ENCODE measurements around the gene PRKCA. TPM values are rescaled to one million over a fixed set of nuclear protein-coding genes. Genes with fewer than 3 reads are reported as not detected.

The PRKCA gene
- total and polyA plus RNA-seq, 2 of the 13 experiments (the other 11 are each of a cell fraction or from before 2014, with no cell fraction given): 18.5 to 21.5 TPM

DNA sequence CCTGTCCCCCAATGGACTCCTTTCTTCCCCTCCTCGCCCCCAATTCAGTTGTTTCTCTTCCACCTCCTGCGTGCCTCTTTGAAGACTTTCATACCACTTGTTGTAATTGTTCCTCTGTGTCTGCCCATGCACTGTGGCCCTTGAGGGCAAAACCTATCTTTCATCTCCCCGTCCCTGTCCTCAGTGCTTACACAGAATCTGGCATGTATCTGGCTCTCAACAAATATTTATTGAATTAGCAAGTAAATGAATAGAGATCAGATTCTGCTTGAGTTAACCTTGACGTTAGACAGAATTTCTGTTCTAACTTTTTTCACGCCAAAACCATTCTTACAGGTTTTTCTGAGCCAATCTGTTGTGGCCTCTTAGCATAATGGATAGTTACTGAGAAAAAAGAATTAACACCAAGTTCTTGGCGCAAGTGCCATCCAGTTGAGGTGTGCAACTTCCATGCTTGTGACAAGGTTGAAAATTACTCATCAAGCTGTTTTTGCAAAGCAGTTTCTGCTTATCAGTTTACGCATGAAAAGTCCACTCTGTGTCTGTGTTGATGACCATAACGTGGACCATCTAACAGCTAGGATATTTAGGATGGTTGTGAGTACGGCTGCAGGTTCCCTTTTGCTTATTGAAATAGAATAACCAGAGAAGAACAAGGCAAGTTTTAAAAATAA is 215.1 kb downstream of the PRKCA start (continued):
- TF ChIP-seq ZFP91 (CRISPR knock-in tag; IDR thresholded peaks at IDR 0.05; ENCODE audit: borderline replicate concordance) (no peak), SUZ12 (IDR thresholded peaks at IDR 0.05; ENCODE audit: low read depth, low read length) (no peak), PAF1 (CRISPR knock-in tag; IDR thresholded peaks at IDR 0.05) (no peak)

GRCh38 chr17:66518108-66518507 is 215.7 kb downstream of the PRKCA start:
- intact Hi-C loops (cut with micrococcal nuclease; ENCODE audit: unreplicated experiment) (no loop called here), in situ Hi-C loops (cut with HindIII; ENCODE audit: extremely low pct_ligation_motif_present, low pct_unique_long_range_greater_than_20kb) (no loop called here)
- H3K36me3 ChIP-seq (replicated peaks in 1 of 2; ENCODE audit: control insufficient read depth in 1 of 2, insufficient read depth in 2 of 2, low read length in 2 of 2): peaks cover 0 to 2% of the 10 kb centered on the region in 2 experiments; a peak in 4 of 5 replicates
- 97% methylated on average over 4 of the region's 4 CpGs for WGBS (ENCODE audit: low lambda C conversion rate)
- no peaks in the 10 kb centered on the region for H3K79me2 ChIP-seq (ENCODE audit: insufficient read depth, low read length)
- no TSS peak for BruUV-seq (replicated peaks)
- DNase-seq (ENCODE audit: low spot score) (no peak), FAIRE-seq (no peak), ATAC-seq (no peak)
- peaks cover 13% of the 10 kb centered on the region for H3K4me1 ChIP-seq (ENCODE audit: insufficient read depth, low read length)
- no peak for TF ChIP-seq SP140L (CRISPR knock-in tag; IDR thresholded peaks at IDR 0.05; ENCODE audit: borderline replicate concordance)
- TF ChIP-seq PTBP1 (IDR thresholded peaks at IDR 0.05; ENCODE audit: low read depth, low read length, poor library complexity, severe bottlenecking): no peak
- no peak for TF ChIP-seq MTA1 (CRISPR knock-in tag; IDR thresholded peaks at IDR 0.05; ENCODE audit: borderline replicate concordance)
- no peak for TF ChIP-seq KLF16 (CRISPR knock-in tag; IDR thresholded peaks at IDR 0.05)
- no peak for TF ChIP-seq ZNF615 (CRISPR knock-in tag; IDR thresholded peaks at IDR 0.05; ENCODE audit: borderline replicate concordance)
- TF ChIP-seq SKIL (CRISPR knock-in tag; IDR thresholded peaks at IDR 0.05; ENCODE audit: borderline replicate concordance): no peak
- POLR2A ChIA-PET: no interaction called here
- H3K4me3 ChIP-seq (replicated peaks in 1 of 3; ENCODE audit: insufficient read depth in 1 of 3, low read depth in 2 of 3, low read length in 3 of 3): no peak overlapping the region
- H3K27ac ChIP-seq (ENCODE audit: extremely low read length, insufficient read depth, low read length): no peak overlapping the region
- CTCF ChIA-PET (ENCODE audit: low intra/inter-chr PET ratio, low total read pairs): no interaction called here
- no peak overlapping the region for H3K9ac ChIP-seq (ENCODE audit: insufficient read depth, low read depth, low read length)
- no peaks in the 10 kb centered on the region for H3K27me3 ChIP-seq (ENCODE audit: control insufficient read depth in 1 of 2, insufficient read depth in 2 of 2, low read length in 2 of 2)
- no peak overlapping the region for H2AFZ ChIP-seq (ENCODE audit: low read length)
- no peak overlapping the region for H3K4me2 ChIP-seq (ENCODE audit: low read depth, low read length)
- no peaks in the 10 kb centered on the region for H4K20me1 ChIP-seq (ENCODE audit: insufficient read depth, low read length)
- no peaks in the 10 kb centered on the region for H3K9me3 ChIP-seq (ENCODE audit: low read length)

Measured in HepG2 (cell line).